HepG2 (cell line): ENCODE measurements around the gene IP6K3. TPM values are rescaled to one million over a fixed set of nuclear protein-coding genes. Genes with fewer than 3 reads are reported as not detected.

Experiments
- ATAC-seq: fragments of 200-7000 bp; cut with Tn5 transposase; 3 replicates; pipeline ENCODE4 v1.9.1; 2020; ENCODE audit warnings: mild to moderate bottlenecking, moderate library complexity
- BruUV-seq: library from RNA; stranded (reverse); fragments of 400-500 nt; replicated peaks from 2 replicates; lab custom pipeline; 2021; lab: Mats Ljungman, UMichigan
- CTCF ChIA-PET: fragments of 300-600 bp; formaldehyde crosslinking; extraction: SDS; loops from one replicate; lab custom pipeline; 2021; ENCODE audit warnings: low total read pairs, inconsistent platforms, low intra/inter-chr PET ratio; lab: Yijun Ruan, JAX
- POLR2A ChIA-PET: fragments of 350-600 bp; sonication (Branson Sonifier 250); formaldehyde crosslinking; loops from one replicate; lab custom pipeline; 2020; ENCODE audit warnings: antibody characterized with exemption, inconsistent platforms; lab: Yijun Ruan, JAX
- DNase-seq: peaks from one replicate; pipeline ENCODE4 v3.0.0-alpha.2; 2015; ENCODE audit warnings: low spot score
- FAIRE-seq: peaks from 3 replicates; lab custom pipeline; 2011; peaks lifted over from hg19 to GRCh38; lab: Jason Lieb, UNC
- H2AFZ ChIP-seq: one replicate; pipeline ENCODE4 v1.6.1; 2011; ENCODE audit warnings: low read length, inconsistent platforms
- H3K27ac ChIP-seq: fragments of 300-600 bp; 3 replicates; pipeline ENCODE4 v1.8.0; 2011; ENCODE audit warnings: mixed run types, mild to moderate bottlenecking, mixed read lengths, low read length, inconsistent platforms; ENCODE audit not compliant: insufficient read depth; ENCODE audit errors: extremely low read length
- H3K27me3 ChIP-seq, 2 experiments: fragments of 200-600 bp in 1 of 2; 2 replicates in 1 of 2; 3 replicates in 1 of 2; pipeline versions ENCODE4 v1.6.0 to v1.8.0; 2011; ENCODE audit warnings: low read length in 2 of 2, mild to moderate bottlenecking in 2 of 2, moderate library complexity in 2 of 2, inconsistent platforms in 1 of 2; ENCODE audit not compliant: insufficient read depth in 2 of 2, control insufficient read depth in 1 of 2
- H3K36me3 ChIP-seq, 2 experiments: fragments of 200-600 bp in 1 of 2; replicated peaks in 1 of 2; 2 replicates in 1 of 2; 3 replicates in 1 of 2; pipeline versions ENCODE4 v1.5.1 to v1.8.0; 2011; ENCODE audit warnings: low read length in 2 of 2, inconsistent platforms in 1 of 2; ENCODE audit not compliant: insufficient read depth in 2 of 2, control insufficient read depth in 1 of 2
- H3K4me1 ChIP-seq: 2 replicates; pipeline ENCODE4 v1.5.1; 2012; ENCODE audit warnings: low read length, inconsistent platforms; ENCODE audit not compliant: insufficient read depth
- H3K4me2 ChIP-seq: 2 replicates; pipeline ENCODE4 v1.6.0; 2011; ENCODE audit warnings: low read depth, low read length, inconsistent platforms
- H3K4me3 ChIP-seq, 3 experiments: fragments of 200-600 bp in 1 of 3; sonication (generic), shearing (Covaris generic) in 1 of 3; replicated peaks in 1 of 3; 2 replicates each; pipeline ENCODE4 v1.5.1; 2011 to 2016; ENCODE audit warnings: low read length in 3 of 3, inconsistent platforms in 2 of 3, low read depth in 2 of 3, mild to moderate bottlenecking in 2 of 3, control low read depth in 1 of 3, mixed read lengths in 1 of 3; ENCODE audit not compliant: insufficient read depth in 1 of 3
- H3K79me2 ChIP-seq: one replicate; pipeline ENCODE4 v1.6.1; 2011; ENCODE audit warnings: low read length, inconsistent platforms; ENCODE audit not compliant: insufficient read depth
- H3K9ac ChIP-seq: 2 replicates; pipeline ENCODE4 v1.6.0; 2011; ENCODE audit warnings: mild to moderate bottlenecking, low read depth, low read length, inconsistent platforms; ENCODE audit not compliant: insufficient read depth
- H3K9me3 ChIP-seq: 2 replicates; pipeline ENCODE4 v1.5.1; 2012; ENCODE audit warnings: mild to moderate bottlenecking, low read length
- H4K20me1 ChIP-seq: 2 replicates; pipeline ENCODE4 v1.6.0; 2011; ENCODE audit warnings: inconsistent platforms, mild to moderate bottlenecking, low read length, moderate library complexity; ENCODE audit not compliant: insufficient read depth
- GATAD1 ChIP-seq: IDR thresholded peaks from 2 replicates; pipeline ENCODE4 v1.6.1; 2016; ENCODE audit warnings: missing genetic modification reagents, missing compliant biosample characterization
- KDM5B ChIP-seq: sonication (generic); formaldehyde crosslinking; IDR thresholded peaks from 2 replicates; pipeline ENCODE4 v1.4.0; 2020; ENCODE audit warnings: missing genetic modification reagents, mild to moderate bottlenecking, borderline replicate concordance
- MAFF ChIP-seq: IDR thresholded peaks from 2 replicates; pipeline ENCODE4 v1.6.1; 2011; ENCODE audit warnings: low read depth, low read length, improper control_type of control experiment
- MAFG ChIP-seq: sonication (generic); formaldehyde crosslinking; IDR thresholded peaks from 2 replicates; pipeline ENCODE4 v1.5.1; 2020; ENCODE audit warnings: mild to moderate bottlenecking, missing genetic modification reagents
- RBM22 ChIP-seq: fragments of 200-400 bp; formaldehyde crosslinking; optimal IDR thresholded peaks from 2 replicates; pipeline ENCODE3; 2017; ENCODE audit warnings: mild to moderate bottlenecking, low read length, moderate library complexity
- RXRA ChIP-seq: sonication (generic); formaldehyde crosslinking; IDR thresholded peaks from 2 replicates; pipeline ENCODE4 v1.5.1; 2020; ENCODE audit warnings: missing genetic modification reagents
- SCMH1 ChIP-seq: sonication (generic); formaldehyde crosslinking; IDR thresholded peaks from 2 replicates; pipeline ENCODE4 v1.9.0; 2021; ENCODE audit warnings: missing genetic modification reagents, mild to moderate bottlenecking, borderline replicate concordance
- ZBTB42 ChIP-seq: sonication (generic); formaldehyde crosslinking; IDR thresholded peaks from 2 replicates; pipeline ENCODE4 v1.5.0; 2020; ENCODE audit warnings: mild to moderate bottlenecking, missing genetic modification reagents
- ZNF10 ChIP-seq: sonication (generic); formaldehyde crosslinking; IDR thresholded peaks from 2 replicates; pipeline ENCODE4 v1.4.0; 2020; ENCODE audit warnings: mild to moderate bottlenecking, low read depth, missing genetic modification reagents, borderline replicate concordance
- ZNF530 ChIP-seq: sonication (generic); formaldehyde crosslinking; IDR thresholded peaks from 2 replicates; pipeline ENCODE4 v1.5.0; 2020; ENCODE audit warnings: low read depth, mild to moderate bottlenecking, missing genetic modification reagents
- ZNF777 ChIP-seq: sonication (generic); formaldehyde crosslinking; IDR thresholded peaks from 2 replicates; pipeline ENCODE4 v1.4.0; 2020; ENCODE audit warnings: missing genetic modification reagents
- WGBS: methylation state at CpG from one replicate; pipeline ENCODE4 v1.1.6; 2017; ENCODE audit warnings: low lambda C conversion rate; 5-methylcytosine and 5-hydroxymethylcytosine counted together
- in situ Hi-C: cut with HindIII; loops from 2 replicates; pipeline ENCODE4 v1.10.0; 2017; ENCODE audit warnings: low pct_unique_long_range_greater_than_20kb; ENCODE audit not compliant: extremely low pct_ligation_motif_present
- intact Hi-C: fragments of 100-400 bp; cut with micrococcal nuclease; formaldehyde crosslinking; loops from one replicate; pipeline ENCODE4 v1.10.0; 2022; ENCODE audit not compliant: unreplicated experiment
- polyA plus RNA-seq, 8 experiments: library from polyadenylated mRNA; depleted of rRNA in 3 of 8; stranded (reverse) in 7 of 8; unstranded in 1 of 8; fragments of >200 nt; fragmentation: Illumina TruSeq in 4 of 8; extraction: Trizol in 4 of 8; gene quantifications; 2 replicates each; pipeline versions ENCODE4 v1.2.1 to v1.2.3, GENCODE V29; 2011 to 2016; ENCODE audit warnings: low read depth in 4 of 8, missing spikeins in 1 of 8, mixed read lengths in 1 of 8; ENCODE audit not compliant: insufficient read depth in 1 of 8
- total RNA-seq, 5 experiments: library from RNA; depleted of rRNA; stranded (reverse); fragments of >200 nt; fragmentation: Illumina TruSeq; extraction: Trizol; gene quantifications; 2 replicates each; pipeline ENCODE4 v1.2.3, GENCODE V29; 2016; ENCODE audit warnings: low read depth in 1 of 5

IP6K3 gene
- total and polyA plus RNA-seq, 2 of the 13 experiments (the other 11 are each of a cell fraction or from before 2014, with no cell fraction given) = 0.11 to 0.18 TPM

DNA sequence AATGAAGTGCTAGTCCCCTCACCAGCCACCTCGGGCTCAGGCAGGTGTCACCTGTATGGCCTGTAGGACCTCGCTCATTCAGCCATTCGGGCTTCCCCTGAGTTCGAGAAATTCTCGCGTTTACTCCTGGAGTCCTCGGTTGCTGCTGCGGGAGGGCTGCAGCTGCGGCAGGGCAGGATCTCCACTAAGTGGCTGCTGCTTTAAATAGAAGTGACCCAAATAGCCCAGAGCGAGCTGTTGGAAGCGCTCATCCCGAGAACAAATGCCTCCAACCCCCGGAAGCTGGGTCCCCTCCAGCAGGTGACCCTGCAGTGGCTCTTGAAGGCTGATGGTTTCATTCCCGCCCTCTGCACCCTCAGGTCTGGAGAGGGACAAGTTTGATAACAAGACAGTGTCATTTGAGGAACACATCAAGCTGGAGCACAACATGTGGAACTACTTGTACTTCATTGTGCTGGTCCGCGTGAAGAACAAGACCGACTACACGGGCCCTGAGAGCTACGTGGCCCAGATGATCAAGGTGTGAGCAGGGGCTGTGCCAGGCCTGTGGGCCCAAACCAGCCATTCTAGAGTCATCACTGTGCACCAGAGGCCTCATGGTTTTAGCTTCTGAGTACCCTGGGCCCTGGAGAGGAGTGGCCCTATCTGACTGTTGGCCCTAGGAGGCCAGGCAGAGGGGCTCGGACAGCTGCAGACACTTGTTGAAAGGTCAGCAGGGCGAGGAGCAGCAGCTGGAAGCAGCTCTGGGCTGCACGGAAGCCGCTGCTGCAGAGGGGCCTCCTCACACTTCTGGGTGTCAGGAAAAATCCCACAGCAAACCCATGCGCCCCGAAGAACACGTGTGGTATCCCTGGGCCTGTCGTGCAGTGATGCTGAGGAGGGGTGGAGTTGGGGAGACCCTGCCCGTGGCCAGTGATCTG lies 53.3 kb downstream of the IP6K3 start:
- Histone ChIP-seq H2AFZ (no peak overlapping the region), H3K27ac (no peak overlapping the region), H3K27me3 (no peaks in the 10 kb centered on the region), H4K20me1 (no peaks in the 10 kb centered on the region; the same call in 1 of the 2 replicates), H3K4me1 (no peaks in the 10 kb centered on the region), H3K4me3 (no peak overlapping the region), H3K79me2 (no peaks in the 10 kb centered on the region), H3K9me3 (no peaks in the 10 kb centered on the region), H3K9ac (no peak overlapping the region), H3K36me3 (peaks cover 36 to 60% of the 10 kb centered on the region in 2 experiments), H3K4me2 (no peak overlapping the region)
- no peak for FAIRE-seq
- 93% methylated on average over 24 of the region's 28 CpGs for WGBS
- TF ChIP-seq ZNF777 (CRISPR knock-in tag) (no peak), MAFF (no peak), MAFG (CRISPR knock-in tag) (no peak), ZBTB42 (CRISPR knock-in tag) (no peak), KDM5B (no peak), RXRA (CRISPR knock-in tag) (no peak), SCMH1 (no peak), ZNF10 (CRISPR knock-in tag) (no peak), ZNF530 (no peak), GATAD1 (no peak), RBM22 (no peak)
- CTCF ChIA-PET = no interaction called here
- intact Hi-C loops (no loop called here), in situ Hi-C loops (no loop called here)
- ATAC-seq = no peak
- no peak for DNase-seq
- POLR2A ChIA-PET = interaction anchor here (0.8 to 2.8 kb wide), 3 partner anchors 11 to 103 kb away, joined by 3 to 11 read pairs (median 9); partner anchors contain the start of gene UQCC2
- BruUV-seq = no TSS peak
